GM12891 (cell line): ENCODE data around the gene SLCO4A1.

Experiments used
- PAX5 ChIP-seq: IDR thresholded peaks from 2 replicates; pipeline ENCODE4 v1.6.1; 2011; ENCODE audit warnings: low read length, moderate library complexity, mild to moderate bottlenecking; ENCODE audit not compliant: insufficient read depth, severe bottlenecking
- POLR2A ChIP-seq: IDR thresholded peaks from 2 replicates; pipeline ENCODE4 v1.6.1; 2011; ENCODE audit warnings: low read depth, low read length, control low read depth
- POLR2AphosphoS5 ChIP-seq: IDR thresholded peaks from 2 replicates; pipeline ENCODE4 v1.6.1; 2011; ENCODE audit warnings: low read depth, low read length, control low read depth
- POU2F2 ChIP-seq: IDR thresholded peaks from 2 replicates; pipeline ENCODE4 v1.6.1; 2011; ENCODE audit warnings: low read depth, mild to moderate bottlenecking, control low read depth, low read length, moderate library complexity
- SPI1 ChIP-seq: IDR thresholded peaks from 2 replicates; pipeline ENCODE4 v1.6.1; 2011; ENCODE audit warnings: low read depth, low read length, control low read depth
- TAF1 ChIP-seq: IDR thresholded peaks from 2 replicates; pipeline ENCODE4 v1.6.1; 2011; ENCODE audit warnings: low read depth, low read length, control low read depth

- no peak for TF ChIP-seq POLR2AphosphoS5
- no peak for TF ChIP-seq TAF1
- TF ChIP-seq POLR2A: no peak
- no peak for TF ChIP-seq SPI1
- no peak for TF ChIP-seq PAX5
- no peak for TF ChIP-seq POU2F2
These were observed 70.3 kb downstream of the SLCO4A1 start for GRCh38 chr20:62712606-62713005.
